Uterus (tissue), 4 donors: ENCODE measurements around the gene PI16. TPM values are rescaled to one million over a fixed set of nuclear protein-coding genes. Genes with fewer than 3 reads are reported as not detected.
"Not testable (repeated sequence)": the region's sequence is repeated elsewhere in the genome, so short reads cannot be mapped to it uniquely, and the experiment has no call there.

Experiments
- DNase-seq, 2 donors: peaks; one replicate each; pipeline ENCODE4 v3.0.0-alpha.2; 2019 to 2020
- H3K27ac ChIP-seq, 2 donors: fragments of 200-600 bp; sonication (generic); 1 replicate in 1 of 2; 2 replicates in 1 of 2; pipeline ENCODE4 v1.5.1; 2016 to 2018
- H3K27me3 ChIP-seq, 2 donors: fragments of 200-600 bp; sonication (generic); one replicate each; pipeline ENCODE4 v1.5.1; 2018 to 2019; ENCODE audit warnings: control low read depth in 1 of 2
- H3K36me3 ChIP-seq, 2 donors: fragments of 200-600 bp; sonication (generic); one replicate each; pipeline ENCODE4 v1.5.1; 2019; ENCODE audit warnings: control low read depth in 1 of 2
- H3K4me1 ChIP-seq, 2 donors: fragments of 200-600 bp; sonication (generic); one replicate each; pipeline ENCODE4 v1.5.1; 2018 to 2019; ENCODE audit warnings: control low read depth in 1 of 2
- H3K4me3 ChIP-seq, 2 donors: fragments of 200-600 bp; sonication (generic); 1 replicate in 1 of 2; 2 replicates in 1 of 2; pipeline ENCODE4 v1.5.1; 2018 to 2019; ENCODE audit warnings: mild to moderate bottlenecking in 1 of 2
- H3K9me3 ChIP-seq, 2 donors: fragments of 200-600 bp; sonication (generic); one replicate each; pipeline ENCODE4 v1.5.1; 2019; ENCODE audit warnings: control low read depth in 1 of 2
- CTCF ChIP-seq, 4 experiments: fragments of 200-600 bp in 2 of 4; fragments of 450-650 bp in 2 of 4; sonication (generic) in 2 of 4; IDR thresholded peaks; one replicate each; pipeline ENCODE4 v1.5.1; 2016 to 2019; ENCODE audit warnings: antibody characterized with exemption in 4 of 4, mild to moderate bottlenecking in 2 of 4, moderate library complexity in 1 of 4
- POLR2A ChIP-seq, 2 donors: fragments of 450-650 bp; IDR thresholded peaks; one replicate each; pipeline ENCODE4 v1.6.1; 2016; ENCODE audit warnings: antibody characterized with exemption in 2 of 2, mild to moderate bottlenecking in 1 of 2, moderate library complexity in 1 of 2
- intact Hi-C: fragments of 100-400 bp; cut with DNase I; formaldehyde crosslinking; loops from one replicate; pipeline ENCODE4 v1.15.1; 2023; ENCODE audit warnings: low total_unique reads
- total RNA-seq, 4 donors: library from RNA; depleted of rRNA in 3 of 4; stranded (reverse); fragments of >200 nt in 3 of 4; gene quantifications; one replicate each; pipeline versions ENCODE4 v1.1.0 to v1.2.4, GENCODE V29; 2014 to 2023
- donor health status: DM: yes; HTN: yes; CAD: no.

PI16 gene
- total RNA-seq, 4 donors from 2014 or later = 1.2 to 32.4 (median 6.7) TPM

- Histone ChIP-seq H3K9me3 (no peaks in the 10 kb centered on the region), H3K27me3 (no peaks in the 10 kb centered on the region), H3K4me3 (peak within 1 kb of the TSS; percentile 99 to 100), H3K4me1 (peaks cover 5 to 8% of the 10 kb centered on the region in 2 donors), H3K36me3 (no peaks in the 10 kb centered on the region), H3K27ac (peak within 1 kb of the TSS; percentile 96 to 98)
- peak; percentile 90 to 91 for DNase-seq
- intact Hi-C loops = no loop called here
- TF ChIP-seq CTCF (IDR thresholded peaks at IDR 0.05) = peak in 1 of 4 experiments; percentile 19
- peak; percentile 94 to 98 for TF ChIP-seq POLR2A (IDR thresholded peaks at IDR 0.05)
These were observed 31.5 kb downstream of the PI16 start, which contains the start of gene MTCH1 for GRCh38 chr6:36985808-36986703. Gene MTCH1, minus strand, starts transcription at chr6:36986196. Its CDS starts 23 bp downstream, at chr6:36986173.

- H3K4me3 ChIP-seq = peak overlapping the region; percentile 99 to 100
- intact Hi-C loops = no loop called here
- H3K36me3 ChIP-seq = no peaks in the 10 kb centered on the region
- TF ChIP-seq CTCF (IDR thresholded peaks at IDR 0.05) (no peak), POLR2A (IDR thresholded peaks at IDR 0.05) (no peak)
- H3K27ac ChIP-seq = peak overlapping the region; percentile 96 to 98
- no peaks in the 10 kb centered on the region for H3K27me3 ChIP-seq
- no peaks in the 10 kb centered on the region for H3K9me3 ChIP-seq
- peaks cover 5 to 8% of the 10 kb centered on the region in 2 donors for H3K4me1 ChIP-seq
- no peak for DNase-seq
These were observed 32.1 kb downstream of the PI16 start for GRCh38 chr6:36986704-36987047.

- intact Hi-C loops = no loop called here
- Histone ChIP-seq H3K4me3 (no peak overlapping the region), H3K27me3 (no peaks in the 10 kb centered on the region), H3K36me3 (no peaks in the 10 kb centered on the region), H3K9me3 (no peaks in the 10 kb centered on the region), H3K27ac (no peak overlapping the region), H3K4me1 (peaks cover 0 to 3% of the 10 kb centered on the region in 2 donors)
- no peak for DNase-seq
- TF ChIP-seq CTCF (IDR thresholded peaks at IDR 0.05) (no peak), POLR2A (IDR thresholded peaks at IDR 0.05) (no peak)
These were observed 34.7 kb downstream of the PI16 start for GRCh38 chr6:36989264-36989663.

GRCh38 chr6:36990401-36990800 lies 35.9 kb downstream of the PI16 start:
- H3K27ac ChIP-seq, DNase-seq, intact Hi-C loops, H3K4me1 ChIP-seq, H3K27me3 ChIP-seq, H3K36me3 ChIP-seq, H3K4me3 ChIP-seq, H3K9me3 ChIP-seq: not testable (repeated sequence)

GRCh38 chr6:36997811-36998722 lies 43.5 kb downstream of the PI16 start:
- no peaks in the 10 kb centered on the region for H3K36me3 ChIP-seq
- TF ChIP-seq POLR2A (IDR thresholded peaks at IDR 0.05) = no peak
- TF ChIP-seq CTCF (IDR thresholded peaks at IDR 0.05) = no peak
- H3K4me1 ChIP-seq = no peaks in the 10 kb centered on the region
- H3K9me3 ChIP-seq = no peaks in the 10 kb centered on the region
- intact Hi-C loops = no loop called here
- no peaks in the 10 kb centered on the region for H3K27me3 ChIP-seq
- H3K4me3 ChIP-seq = no peak overlapping the region
- no peak for DNase-seq
- H3K27ac ChIP-seq = no peak overlapping the region
